ENCODE data around the gene EFHC1. TPM values are rescaled to one million over a fixed set of nuclear protein-coding genes. Genes with fewer than 3 reads are reported as not detected.

Gene EFHC1
- total and polyA plus RNA-seq, 4 donors = 15.7 to 81.7 (median 35.5) TPM

DNA sequence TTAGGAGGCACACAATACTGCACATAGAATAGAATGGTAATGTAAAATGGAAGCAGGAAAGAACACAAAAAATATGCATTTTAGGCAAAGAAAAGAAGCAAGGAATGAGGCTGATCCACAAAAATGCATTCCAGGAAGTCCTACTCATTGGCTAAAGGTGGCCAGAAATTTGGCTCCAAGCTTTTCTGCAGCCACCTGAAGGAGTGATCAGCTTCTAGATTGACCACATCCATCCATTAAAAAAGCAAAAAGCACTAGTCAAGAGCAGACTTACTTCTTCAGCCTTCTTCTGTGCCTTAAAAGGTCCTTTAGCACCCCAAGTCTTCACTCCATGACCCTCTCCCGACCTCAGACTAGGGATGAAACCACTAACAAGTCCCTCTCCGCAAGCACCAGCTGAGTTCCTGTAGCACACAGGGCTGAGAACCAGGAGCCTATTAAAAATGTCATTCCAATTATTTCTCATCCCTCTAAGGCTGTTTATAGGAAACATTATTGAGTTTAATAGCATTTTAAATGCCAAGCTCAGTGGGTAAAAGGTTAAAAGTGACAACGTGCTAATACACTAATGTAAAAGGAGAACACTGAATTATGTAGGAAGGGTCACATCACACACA is 120.3 kb downstream of the EFHC1 start:
- TF ChIP-seq, protein P1, sequence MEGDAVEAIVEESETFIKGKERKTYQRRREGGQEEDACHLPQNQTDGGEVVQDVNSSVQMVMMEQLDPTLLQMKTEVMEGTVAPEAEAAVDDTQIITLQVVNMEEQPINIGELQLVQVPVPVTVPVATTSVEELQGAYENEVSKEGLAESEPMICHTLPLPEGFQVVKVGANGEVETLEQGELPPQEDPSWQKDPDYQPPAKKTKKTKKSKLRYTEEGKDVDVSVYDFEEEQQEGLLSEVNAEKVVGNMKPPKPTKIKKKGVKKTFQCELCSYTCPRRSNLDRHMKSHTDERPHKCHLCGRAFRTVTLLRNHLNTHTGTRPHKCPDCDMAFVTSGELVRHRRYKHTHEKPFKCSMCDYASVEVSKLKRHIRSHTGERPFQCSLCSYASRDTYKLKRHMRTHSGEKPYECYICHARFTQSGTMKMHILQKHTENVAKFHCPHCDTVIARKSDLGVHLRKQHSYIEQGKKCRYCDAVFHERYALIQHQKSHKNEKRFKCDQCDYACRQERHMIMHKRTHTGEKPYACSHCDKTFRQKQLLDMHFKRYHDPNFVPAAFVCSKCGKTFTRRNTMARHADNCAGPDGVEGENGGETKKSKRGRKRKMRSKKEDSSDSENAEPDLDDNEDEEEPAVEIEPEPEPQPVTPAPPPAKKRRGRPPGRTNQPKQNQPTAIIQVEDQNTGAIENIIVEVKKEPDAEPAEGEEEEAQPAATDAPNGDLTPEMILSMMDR (IDR thresholded peaks at IDR 0.05; ENCODE audit: control extremely low read depth, extremely low read depth) = no peak
- Histone ChIP-seq H3K27ac (ENCODE audit: low read depth in 1 of 2, low read length in 1 of 2) (no peak overlapping the region), H3K9ac (ENCODE audit: insufficient read depth in 1 of 2, low read length in 2 of 2) (no peak overlapping the region), H3K36me3 (ENCODE audit: control insufficient read depth in 4 of 4, insufficient read depth in 4 of 4, low read length in 4 of 4) (peaks cover 0 to 4% (median 0%) of the 10 kb centered on the region in 4 donors), H3K9me3 (ENCODE audit: control insufficient read depth in 4 of 4, insufficient read depth in 3 of 4, low read length in 3 of 4) (no peaks in the 10 kb centered on the region), H3K27me3 (ENCODE audit: control insufficient read depth in 3 of 3, insufficient read depth in 3 of 3, low read length in 2 of 3) (no peaks in the 10 kb centered on the region), H3K4me1 (ENCODE audit: control insufficient read depth in 5 of 5, insufficient read depth in 5 of 5, low read length in 5 of 5) (peaks cover 6 to 38% (median 19%) of the 10 kb centered on the region in 5 donors), H3K4me3 (no peak overlapping the region)
- 88 to 94% methylated on average over 3 of the region's 3 CpGs for WGBS, 2 donors
- ATAC-seq (ENCODE audit: insufficient read depth, low FRiP score) = no peak
- DNase-seq = no peak

DNA sequence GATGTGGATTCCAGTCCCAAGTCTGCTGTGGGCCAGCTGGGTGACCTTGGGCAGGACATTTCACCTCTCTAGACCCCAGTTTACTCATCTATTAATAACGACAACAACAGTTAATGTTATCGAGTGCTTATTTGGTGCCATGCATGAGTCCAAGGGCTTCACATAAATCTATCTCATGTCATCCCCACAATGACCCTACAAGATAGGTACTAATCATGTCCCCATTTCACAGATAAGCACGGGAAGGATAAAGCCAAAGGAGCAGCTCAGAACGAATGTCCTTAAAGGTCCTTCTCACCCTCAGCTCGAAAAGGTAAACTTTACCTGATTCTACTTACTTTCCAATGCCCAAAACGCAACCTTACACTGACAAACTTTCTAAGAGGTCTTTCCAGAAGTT is 121.0 kb downstream of the EFHC1 start:
- peaks cover 6 to 38% (median 23%) of the 10 kb centered on the region in 5 donors for H3K4me1 ChIP-seq (ENCODE audit: control insufficient read depth in 5 of 5, insufficient read depth in 5 of 5, low read length in 5 of 5)
- H3K27ac ChIP-seq (ENCODE audit: low read depth in 1 of 2, low read length in 1 of 2) = no peak overlapping the region
- no peaks in the 10 kb centered on the region for H3K27me3 ChIP-seq (ENCODE audit: control insufficient read depth in 3 of 3, insufficient read depth in 3 of 3, low read length in 2 of 3)
- WGBS, 2 donors = 90 to 96% methylated on average over 6 of the region's 6 CpGs
- no peak overlapping the region for H3K9ac ChIP-seq (ENCODE audit: insufficient read depth in 1 of 2, low read length in 2 of 2)
- H3K36me3 ChIP-seq (ENCODE audit: control insufficient read depth in 4 of 4, insufficient read depth in 4 of 4, low read length in 4 of 4) = peaks cover 0 to 4% (median 0%) of the 10 kb centered on the region in 4 donors
- ATAC-seq (ENCODE audit: insufficient read depth, low FRiP score) (no peak), DNase-seq (no peak)
- TF ChIP-seq, protein P1 (IDR thresholded peaks at IDR 0.05; ENCODE audit: control extremely low read depth, extremely low read depth) = no peak
- no peak overlapping the region for H3K4me3 ChIP-seq
- H3K9me3 ChIP-seq (ENCODE audit: control insufficient read depth in 4 of 4, insufficient read depth in 3 of 4, low read length in 3 of 4) = no peaks in the 10 kb centered on the region

GRCh38 chr6:52543262-52543661 is 123.1 kb downstream of the EFHC1 start:
- no peak overlapping the region for H3K27ac ChIP-seq (ENCODE audit: low read depth in 1 of 2, low read length in 1 of 2)
- DNase-seq (no peak), ATAC-seq (ENCODE audit: insufficient read depth, low FRiP score) (no peak)
- peaks cover 0 to 4% (median 0%) of the 10 kb centered on the region in 4 donors for H3K36me3 ChIP-seq (ENCODE audit: control insufficient read depth in 4 of 4, insufficient read depth in 4 of 4, low read length in 4 of 4)
- WGBS, 2 donors = 56 to 77% methylated on average over 1 of the region's 1 CpG
- H3K4me1 ChIP-seq (ENCODE audit: control insufficient read depth in 5 of 5, insufficient read depth in 5 of 5, low read length in 5 of 5) = peaks cover 13 to 53% (median 27%) of the 10 kb centered on the region in 5 donors
- no peak overlapping the region for H3K4me3 ChIP-seq
- H3K9me3 ChIP-seq (ENCODE audit: control insufficient read depth in 4 of 4, insufficient read depth in 3 of 4, low read length in 3 of 4) = no peaks in the 10 kb centered on the region
- TF ChIP-seq, protein P1 (IDR thresholded peaks at IDR 0.05; ENCODE audit: control extremely low read depth, extremely low read depth) = no peak
- no peak overlapping the region for H3K9ac ChIP-seq (ENCODE audit: insufficient read depth in 1 of 2, low read length in 2 of 2)
- H3K27me3 ChIP-seq (ENCODE audit: control insufficient read depth in 3 of 3, insufficient read depth in 3 of 3, low read length in 2 of 3) = no peaks in the 10 kb centered on the region

All from lung (tissue), 12 donors.